ENCODE data around the gene RFX7.

DNA sequence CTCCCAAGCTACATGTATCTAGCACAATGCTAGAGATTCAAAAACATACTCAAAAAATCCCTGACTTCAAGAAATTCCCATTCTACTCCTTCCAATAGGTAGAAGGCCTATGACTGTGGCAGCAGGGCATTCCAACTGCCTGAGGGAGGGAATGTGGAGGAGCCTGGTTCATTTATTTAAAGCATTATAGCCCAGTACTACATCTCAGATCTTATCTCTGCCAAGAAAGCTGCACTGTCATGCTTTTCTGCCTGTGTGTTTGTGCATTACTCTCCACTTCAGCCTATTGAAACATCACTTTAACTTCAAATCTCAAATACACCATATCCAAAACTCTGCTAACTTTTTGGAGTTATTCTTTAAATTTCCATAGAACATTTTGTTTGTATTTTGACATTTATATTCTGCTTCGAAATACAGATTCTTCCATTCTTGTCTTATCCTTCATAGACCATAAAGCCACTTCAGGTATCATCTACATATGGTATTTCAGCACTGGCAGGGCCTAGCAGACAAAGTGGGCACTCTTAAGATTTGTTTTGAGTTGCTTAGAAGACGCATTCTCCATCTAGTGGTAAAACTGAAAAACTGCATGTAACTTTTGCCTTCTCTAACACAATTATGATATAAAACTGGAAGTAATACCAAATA is 191.2 kb downstream of the RFX7 start:
- TF ChIP-seq EZH2 (IDR thresholded peaks at IDR 0.05; ENCODE audit: insufficient read depth, poor library complexity, severe bottlenecking) (no peak), EZH2phosphoT487 (IDR thresholded peaks at IDR 0.05; ENCODE audit: insufficient read depth, low read depth) (no peak)
